Trophoblast cell (in vitro differentiated cells and primary cell): ENCODE data around the gene WDFY3.

ENCODE experiments used
- DNase-seq, 2 donors: peaks; one replicate each; pipeline ENCODE4 v3.0.0-alpha.2; 2016
- H2AFZ ChIP-seq: 2 replicates; pipeline ENCODE4 v1.6.1; 2013; ENCODE audit warnings: low read length, moderate library complexity, mild to moderate bottlenecking; ENCODE audit not compliant: insufficient read depth, poor library complexity
- H2AK5ac ChIP-seq: 2 replicates; pipeline ENCODE4 v1.6.1; 2013; ENCODE audit warnings: mild to moderate bottlenecking, low read length
- H2BK120ac ChIP-seq: 2 replicates; pipeline ENCODE4 v1.6.1; 2013; ENCODE audit warnings: low read length, mild to moderate bottlenecking, moderate library complexity; ENCODE audit not compliant: insufficient read depth, poor library complexity
- H2BK12ac ChIP-seq: 2 replicates; pipeline ENCODE4 v1.6.1; 2013; ENCODE audit warnings: mild to moderate bottlenecking, low read length, moderate library complexity
- H2BK5ac ChIP-seq: 2 replicates; pipeline ENCODE4 v1.6.1; 2013; ENCODE audit warnings: low read length, low read depth, moderate library complexity, mild to moderate bottlenecking; ENCODE audit not compliant: poor library complexity
- H3K14ac ChIP-seq: 2 replicates; pipeline ENCODE4 v1.6.1; 2013; ENCODE audit warnings: mild to moderate bottlenecking, low read length
- H3K18ac ChIP-seq: 2 replicates; pipeline ENCODE4 v1.6.1; 2013; ENCODE audit warnings: mild to moderate bottlenecking, low read length
- H3K23ac ChIP-seq: 2 replicates; pipeline ENCODE4 v1.6.1; 2013; ENCODE audit warnings: low read length
- H3K27ac ChIP-seq: 2 replicates; pipeline ENCODE4 v1.5.1; 2013; ENCODE audit warnings: low read depth, mild to moderate bottlenecking, inconsistent platforms, low read length, moderate library complexity
- H3K27me3 ChIP-seq: 2 replicates; pipeline ENCODE4 v1.6.1; 2013; ENCODE audit warnings: inconsistent platforms, mild to moderate bottlenecking, low read length, moderate library complexity; ENCODE audit not compliant: insufficient read depth
- H3K36me3 ChIP-seq, 2 experiments: 1 replicate in 1 of 2; 2 replicates in 1 of 2; pipeline ENCODE4 v1.6.1; 2013; ENCODE audit warnings: low read length in 2 of 2, mild to moderate bottlenecking in 2 of 2, moderate library complexity in 1 of 2; ENCODE audit not compliant: insufficient read depth in 2 of 2, control insufficient read depth in 1 of 2
- H3K4ac ChIP-seq: 2 replicates; pipeline ENCODE4 v1.6.1; 2013; ENCODE audit warnings: low read depth, mild to moderate bottlenecking, low read length, moderate library complexity
- H3K4me1 ChIP-seq, 2 experiments: 1 replicate in 1 of 2; 2 replicates in 1 of 2; pipeline ENCODE4 v1.6.1; 2013; ENCODE audit warnings: low read length in 2 of 2, mild to moderate bottlenecking in 2 of 2, moderate library complexity in 1 of 2; ENCODE audit not compliant: insufficient read depth in 2 of 2, control insufficient read depth in 1 of 2
- H3K4me2 ChIP-seq: 2 replicates; pipeline ENCODE4 v1.6.1; 2013; ENCODE audit warnings: inconsistent platforms, mild to moderate bottlenecking, low read length, moderate library complexity
- H3K4me3 ChIP-seq: 2 replicates; pipeline ENCODE4 v1.5.1; 2013; ENCODE audit warnings: mild to moderate bottlenecking, low read depth, low read length, inconsistent platforms
- H3K79me1 ChIP-seq: one replicate; pipeline ENCODE4 v1.6.1; 2013; ENCODE audit warnings: low read length
- H3K79me2 ChIP-seq: 2 replicates; pipeline ENCODE4 v1.6.1; 2013; ENCODE audit warnings: low read length, mild to moderate bottlenecking; ENCODE audit not compliant: control insufficient read depth, insufficient read depth, poor library complexity
- H3K9ac ChIP-seq: 2 replicates; pipeline ENCODE4 v1.6.1; 2013; ENCODE audit warnings: mild to moderate bottlenecking, low read length
- H3K9me3 ChIP-seq: 2 replicates; pipeline ENCODE4 v1.6.1; 2013; ENCODE audit warnings: low read depth, mild to moderate bottlenecking, control low read depth, inconsistent platforms, low read length; ENCODE audit not compliant: insufficient read depth
- H4K12ac ChIP-seq: 2 replicates; pipeline ENCODE4 v1.6.1; 2013; ENCODE audit warnings: low read depth, mild to moderate bottlenecking, low read length, moderate library complexity
- H4K8ac ChIP-seq: 2 replicates; pipeline ENCODE4 v1.6.1; 2013; ENCODE audit warnings: low read depth, mild to moderate bottlenecking, low read length, moderate library complexity
- H4K91ac ChIP-seq: one replicate; pipeline ENCODE4 v1.6.1; 2013; ENCODE audit warnings: low read depth, mild to moderate bottlenecking, low read length, moderate library complexity
- WGBS: extraction: QIAGEN DNeasy Blood & Tissue Kit; methylation state at CpG from one replicate; pipeline ENCODE4 v1.1.7; 2013; ENCODE audit warnings: missing lambda C conversion rate; ENCODE audit not compliant: insufficient read length, insufficient coverage; ENCODE audit errors: extremely low coverage; 5-methylcytosine and 5-hydroxymethylcytosine counted together

WDFY3 gene

DNA sequence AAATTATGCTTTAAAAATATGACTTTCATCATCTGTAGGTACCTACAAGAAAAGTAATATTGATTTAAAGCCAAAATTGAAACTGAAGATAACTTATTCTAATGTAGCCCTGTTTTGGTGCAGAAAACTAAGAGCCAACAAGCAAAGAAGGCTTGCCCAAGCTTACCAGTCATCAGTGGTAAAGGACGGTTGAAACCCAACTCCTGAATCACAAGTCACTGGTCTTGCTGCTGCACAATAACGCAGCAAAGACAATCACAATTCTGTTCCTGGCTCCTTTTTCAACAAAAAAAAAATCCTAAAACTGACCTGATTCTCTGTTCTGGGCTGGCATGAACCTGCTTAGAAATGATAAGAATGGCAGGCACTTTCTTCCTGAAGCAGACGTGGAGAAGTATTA lies 34.5 kb downstream of the WDFY3 start:
- WGBS = no CpG with 5 or more reads among the region's 3 CpGs
- no peak for DNase-seq
- no peak overlapping the region for H3K4ac ChIP-seq

DNA sequence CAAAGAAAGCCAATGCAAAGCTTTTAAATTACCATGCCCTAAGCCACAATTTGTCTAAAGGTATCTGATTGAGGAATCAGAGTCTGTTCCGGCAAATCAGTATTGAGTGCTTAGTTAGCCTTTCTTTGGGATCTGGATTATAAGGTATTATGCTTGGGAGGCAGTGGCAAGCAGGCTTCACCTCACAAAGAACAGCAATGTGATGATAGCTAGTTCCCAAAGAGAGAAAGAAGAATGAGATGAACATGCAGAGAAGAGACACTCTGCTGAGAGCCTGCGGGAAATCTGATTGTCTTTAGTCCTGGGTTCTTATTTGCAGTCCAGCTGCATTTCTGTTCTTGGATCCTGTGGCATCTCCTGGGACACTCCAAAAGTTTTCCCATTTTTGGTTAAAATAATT lies 35.2 kb downstream of the WDFY3 start:
- Histone ChIP-seq H3K23ac (no peak overlapping the region), H3K27me3 (no peaks in the 10 kb centered on the region), H3K79me1 (no peaks in the 10 kb centered on the region), H3K27ac (no peak overlapping the region), H2AFZ (no peak overlapping the region), H2BK12ac (no peak overlapping the region), H2BK120ac (no peak overlapping the region), H3K4me1 (no peaks in the 10 kb centered on the region), H3K4me2 (no peak overlapping the region), H3K9me3 (no peaks in the 10 kb centered on the region), H3K4me3 (no peak overlapping the region), H4K12ac (no peak overlapping the region), H3K36me3 (peaks cover 5 to 8% of the 10 kb centered on the region in 2 experiments), H4K8ac (no peak overlapping the region), H4K91ac (no peak overlapping the region), H2BK5ac (no peak overlapping the region), H3K18ac (no peak overlapping the region), H3K4ac (no peak overlapping the region), H3K14ac (no peak overlapping the region), H3K79me2 (no peaks in the 10 kb centered on the region), H2AK5ac (no peak overlapping the region), H3K9ac (no peak overlapping the region)
- DNase-seq = no peak
- WGBS = no CpG with 5 or more reads among the region's 2 CpGs

More for the DNA sequence above, 34.5 kb downstream of the WDFY3 start:
- Histone ChIP-seq H2BK12ac (no peak overlapping the region), H3K79me2 (no peaks in the 10 kb centered on the region), H3K4me2 (no peak overlapping the region), H2BK120ac (no peak overlapping the region), H3K14ac (no peak overlapping the region), H2AK5ac (no peak overlapping the region), H3K27me3 (no peaks in the 10 kb centered on the region), H3K4me3 (no peak overlapping the region), H3K4me1 (no peaks in the 10 kb centered on the region), H3K23ac (no peak overlapping the region), H4K91ac (no peak overlapping the region), H3K79me1 (no peaks in the 10 kb centered on the region), H3K18ac (no peak overlapping the region), H2AFZ (no peak overlapping the region), H3K36me3 (peaks cover 5 to 8% of the 10 kb centered on the region in 2 experiments), H3K27ac (no peak overlapping the region), H4K12ac (no peak overlapping the region), H3K9me3 (no peaks in the 10 kb centered on the region), H4K8ac (no peak overlapping the region), H3K9ac (no peak overlapping the region), H2BK5ac (no peak overlapping the region)

DNA sequence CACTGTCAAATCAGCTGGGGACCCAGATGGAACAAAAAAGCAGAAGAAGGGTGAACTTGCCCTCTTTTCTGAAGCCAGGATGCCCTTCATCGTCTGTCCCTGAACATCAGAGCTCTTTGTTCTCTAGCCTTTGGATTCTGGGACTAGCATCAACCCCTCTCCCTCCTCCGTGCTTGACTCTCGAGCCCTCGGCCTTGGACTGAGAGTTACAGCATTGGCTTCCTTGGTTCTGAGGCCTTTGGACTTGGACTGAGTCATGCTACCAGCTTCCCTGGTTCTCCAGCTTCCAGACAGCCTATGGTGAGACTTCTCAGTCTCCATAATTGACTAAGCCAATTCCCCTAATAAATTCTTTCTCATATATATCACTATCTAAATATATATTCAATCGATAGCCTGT lies 38.4 kb downstream of the WDFY3 start:
- Histone ChIP-seq H3K4me2 (no peak overlapping the region), H2BK5ac (no peak overlapping the region), H3K4me3 (no peak overlapping the region), H3K27ac (no peak overlapping the region), H2BK12ac (no peak overlapping the region), H3K9me3 (no peaks in the 10 kb centered on the region), H3K27me3 (no peaks in the 10 kb centered on the region), H4K12ac (no peak overlapping the region), H3K36me3 (peaks cover 5 to 8% of the 10 kb centered on the region in 2 experiments), H2AFZ (no peak overlapping the region), H3K9ac (no peak overlapping the region), H3K23ac (peak overlapping the region; percentile 33), H3K18ac (no peak overlapping the region), H3K14ac (no peak overlapping the region), H2AK5ac (no peak overlapping the region), H2BK120ac (no peak overlapping the region), H3K4ac (no peak overlapping the region), H3K79me1 (no peaks in the 10 kb centered on the region), H4K91ac (no peak overlapping the region), H3K4me1 (no peaks in the 10 kb centered on the region), H4K8ac (no peak overlapping the region), H3K79me2 (no peaks in the 10 kb centered on the region)
- no CpG with 5 or more reads among the region's 5 CpGs for WGBS
- no peak for DNase-seq

DNA sequence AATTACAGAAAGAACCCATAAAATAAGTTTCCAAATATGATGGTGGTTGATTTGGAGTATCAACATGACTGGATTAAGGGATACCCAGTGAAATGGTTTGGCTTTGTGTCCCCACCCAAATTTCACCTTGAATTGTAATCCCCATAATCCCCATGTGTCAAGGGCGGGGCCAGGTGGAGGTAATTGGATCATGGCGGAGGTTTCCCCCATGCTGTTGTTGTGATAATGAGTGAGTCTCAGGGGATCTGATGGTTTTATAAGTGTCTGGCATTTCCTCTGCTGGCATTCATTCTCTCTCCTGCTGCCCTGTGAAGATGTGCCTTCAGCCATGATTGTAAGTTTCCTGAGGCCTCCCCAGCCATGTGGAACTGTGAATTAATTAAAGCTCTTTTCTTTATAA lies 39.1 kb downstream of the WDFY3 start:
- H2AK5ac ChIP-seq = no peak overlapping the region
- no peak overlapping the region for H3K23ac ChIP-seq
- no CpG with 5 or more reads among the region's 2 CpGs for WGBS
- H2BK12ac ChIP-seq = no peak overlapping the region
- H4K91ac ChIP-seq = no peak overlapping the region
- no peak overlapping the region for H3K4ac ChIP-seq
- no peaks in the 10 kb centered on the region for H3K4me1 ChIP-seq
- no peak overlapping the region for H3K18ac ChIP-seq
- H3K4me2 ChIP-seq = no peak overlapping the region
- no peak overlapping the region for H3K27ac ChIP-seq
- H3K14ac ChIP-seq = no peak overlapping the region
- peaks cover 5 to 8% of the 10 kb centered on the region in 2 experiments for H3K36me3 ChIP-seq
- H2AFZ ChIP-seq = no peak overlapping the region
- no peak for DNase-seq
- peaks cover 2% of the 10 kb centered on the region for H3K79me2 ChIP-seq
- no peak overlapping the region for H2BK5ac ChIP-seq
- no peak overlapping the region for H3K4me3 ChIP-seq
- H3K9ac ChIP-seq = no peak overlapping the region
- H4K8ac ChIP-seq = no peak overlapping the region
- H3K79me1 ChIP-seq = peaks cover 2% of the 10 kb centered on the region
- H4K12ac ChIP-seq = no peak overlapping the region
- no peak overlapping the region for H2BK120ac ChIP-seq
- no peaks in the 10 kb centered on the region for H3K27me3 ChIP-seq
- H3K9me3 ChIP-seq = no peaks in the 10 kb centered on the region
